ENCODE results near the gene ZAP70.

DNA sequence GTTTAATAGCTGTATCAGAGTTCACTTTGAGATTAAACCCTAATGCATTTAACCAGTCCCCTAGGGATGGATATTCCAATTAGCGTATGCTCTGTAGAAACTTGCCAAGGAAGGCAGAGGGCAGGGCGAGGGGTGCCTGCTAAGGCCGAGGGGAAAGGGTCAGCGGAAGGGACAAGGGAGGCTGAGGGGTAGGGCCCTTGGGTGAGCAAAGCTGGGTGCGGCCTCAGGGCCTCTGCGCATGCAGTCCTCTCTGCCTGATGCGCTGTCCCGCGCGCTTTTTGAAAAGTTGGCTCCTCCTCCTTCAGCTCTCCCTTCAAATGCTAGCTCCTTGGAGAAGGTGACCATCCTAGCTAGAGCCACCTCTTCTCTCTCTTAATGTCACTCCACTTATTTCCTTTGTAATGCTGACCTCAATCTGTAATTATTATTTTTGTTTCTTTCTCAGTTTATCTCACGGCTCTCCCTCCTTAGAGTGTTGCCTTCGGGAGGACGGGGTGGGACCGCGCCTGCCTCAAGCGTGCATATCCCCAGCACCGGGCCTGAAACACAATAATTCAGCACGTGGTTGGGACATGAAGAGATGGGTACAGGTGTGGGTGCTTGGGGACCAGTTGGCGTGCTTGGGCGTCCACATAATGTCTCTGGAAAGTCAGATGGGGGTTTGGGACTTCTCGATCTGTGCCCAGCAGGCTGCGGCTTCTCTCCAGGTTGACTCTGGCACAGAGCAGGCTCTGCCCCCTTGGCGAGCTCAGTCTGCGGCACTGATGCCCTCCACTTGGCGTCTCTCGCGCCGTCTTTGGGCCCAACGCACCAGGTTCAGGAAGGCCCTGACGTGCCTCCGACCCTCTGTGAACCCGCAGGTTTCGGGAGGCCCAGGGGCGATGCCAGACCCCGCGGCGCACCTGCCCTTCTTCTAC is 10.0 kb downstream of the ZAP70 start:
- no peak for TF ChIP-seq EZH2phosphoT487 (IDR thresholded peaks at IDR 0.05; ENCODE audit: borderline replicate concordance)
- TF ChIP-seq, protein P1, sequence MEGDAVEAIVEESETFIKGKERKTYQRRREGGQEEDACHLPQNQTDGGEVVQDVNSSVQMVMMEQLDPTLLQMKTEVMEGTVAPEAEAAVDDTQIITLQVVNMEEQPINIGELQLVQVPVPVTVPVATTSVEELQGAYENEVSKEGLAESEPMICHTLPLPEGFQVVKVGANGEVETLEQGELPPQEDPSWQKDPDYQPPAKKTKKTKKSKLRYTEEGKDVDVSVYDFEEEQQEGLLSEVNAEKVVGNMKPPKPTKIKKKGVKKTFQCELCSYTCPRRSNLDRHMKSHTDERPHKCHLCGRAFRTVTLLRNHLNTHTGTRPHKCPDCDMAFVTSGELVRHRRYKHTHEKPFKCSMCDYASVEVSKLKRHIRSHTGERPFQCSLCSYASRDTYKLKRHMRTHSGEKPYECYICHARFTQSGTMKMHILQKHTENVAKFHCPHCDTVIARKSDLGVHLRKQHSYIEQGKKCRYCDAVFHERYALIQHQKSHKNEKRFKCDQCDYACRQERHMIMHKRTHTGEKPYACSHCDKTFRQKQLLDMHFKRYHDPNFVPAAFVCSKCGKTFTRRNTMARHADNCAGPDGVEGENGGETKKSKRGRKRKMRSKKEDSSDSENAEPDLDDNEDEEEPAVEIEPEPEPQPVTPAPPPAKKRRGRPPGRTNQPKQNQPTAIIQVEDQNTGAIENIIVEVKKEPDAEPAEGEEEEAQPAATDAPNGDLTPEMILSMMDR (conservative IDR thresholded peaks at IDR 0.05; ENCODE audit: low read length): no peak

Data from Loucy (cell line).